Measurements from ENCODE around the gene CEP112. TPM values are rescaled to one million over a fixed set of nuclear protein-coding genes. Genes with fewer than 3 reads are reported as not detected.

CEP112 gene
- total RNA-seq, 4 donors from 2014 or later: 1.1 to 12.9 (median 9.1) TPM

- Histone ChIP-seq H3K27me3 (no peaks in the 10 kb centered on the region), H3K9me3 (no peaks in the 10 kb centered on the region), H3K4me3 (no peak overlapping the region), H3K27ac (no peak overlapping the region), H3K36me3 (no peaks in the 10 kb centered on the region), H3K4me1 (no peaks in the 10 kb centered on the region)
- TF ChIP-seq EP300 (IDR thresholded peaks at IDR 0.05; ENCODE audit: low read depth) (no peak), POLR2AphosphoS5 (IDR thresholded peaks at IDR 0.05) (no peak), POLR2A (IDR thresholded peaks at IDR 0.05) (no peak)
- TF ChIP-seq, protein P1, sequence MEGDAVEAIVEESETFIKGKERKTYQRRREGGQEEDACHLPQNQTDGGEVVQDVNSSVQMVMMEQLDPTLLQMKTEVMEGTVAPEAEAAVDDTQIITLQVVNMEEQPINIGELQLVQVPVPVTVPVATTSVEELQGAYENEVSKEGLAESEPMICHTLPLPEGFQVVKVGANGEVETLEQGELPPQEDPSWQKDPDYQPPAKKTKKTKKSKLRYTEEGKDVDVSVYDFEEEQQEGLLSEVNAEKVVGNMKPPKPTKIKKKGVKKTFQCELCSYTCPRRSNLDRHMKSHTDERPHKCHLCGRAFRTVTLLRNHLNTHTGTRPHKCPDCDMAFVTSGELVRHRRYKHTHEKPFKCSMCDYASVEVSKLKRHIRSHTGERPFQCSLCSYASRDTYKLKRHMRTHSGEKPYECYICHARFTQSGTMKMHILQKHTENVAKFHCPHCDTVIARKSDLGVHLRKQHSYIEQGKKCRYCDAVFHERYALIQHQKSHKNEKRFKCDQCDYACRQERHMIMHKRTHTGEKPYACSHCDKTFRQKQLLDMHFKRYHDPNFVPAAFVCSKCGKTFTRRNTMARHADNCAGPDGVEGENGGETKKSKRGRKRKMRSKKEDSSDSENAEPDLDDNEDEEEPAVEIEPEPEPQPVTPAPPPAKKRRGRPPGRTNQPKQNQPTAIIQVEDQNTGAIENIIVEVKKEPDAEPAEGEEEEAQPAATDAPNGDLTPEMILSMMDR (IDR thresholded peaks at IDR 0.05): no peak
- DNase-seq: no peak
- in situ Hi-C loops (cut with MboI; ENCODE audit: low pct_ligation_motif_present in 1 of 4, low pct_unique_long_range_greater_than_20kb in 1 of 4, low sequenced_read_pairs in 3 of 4): loop anchor here in 1 of 4 donors (25.0 kb wide), 1 partner anchor 111 kb away; no protein-coding TSS in a partner anchor
- intact Hi-C loops (cut with DNase I; ENCODE audit: low total_unique reads): no loop called here
- 93 to 100% methylated on average over 1 to 5 of the region's 5 CpGs for WGBS, 2 donors (ENCODE audit: low coverage in 1 of 2)
Observed at GRCh38 chr17:65926599-65926998, 265.3 kb downstream of the CEP112 start.

DNA sequence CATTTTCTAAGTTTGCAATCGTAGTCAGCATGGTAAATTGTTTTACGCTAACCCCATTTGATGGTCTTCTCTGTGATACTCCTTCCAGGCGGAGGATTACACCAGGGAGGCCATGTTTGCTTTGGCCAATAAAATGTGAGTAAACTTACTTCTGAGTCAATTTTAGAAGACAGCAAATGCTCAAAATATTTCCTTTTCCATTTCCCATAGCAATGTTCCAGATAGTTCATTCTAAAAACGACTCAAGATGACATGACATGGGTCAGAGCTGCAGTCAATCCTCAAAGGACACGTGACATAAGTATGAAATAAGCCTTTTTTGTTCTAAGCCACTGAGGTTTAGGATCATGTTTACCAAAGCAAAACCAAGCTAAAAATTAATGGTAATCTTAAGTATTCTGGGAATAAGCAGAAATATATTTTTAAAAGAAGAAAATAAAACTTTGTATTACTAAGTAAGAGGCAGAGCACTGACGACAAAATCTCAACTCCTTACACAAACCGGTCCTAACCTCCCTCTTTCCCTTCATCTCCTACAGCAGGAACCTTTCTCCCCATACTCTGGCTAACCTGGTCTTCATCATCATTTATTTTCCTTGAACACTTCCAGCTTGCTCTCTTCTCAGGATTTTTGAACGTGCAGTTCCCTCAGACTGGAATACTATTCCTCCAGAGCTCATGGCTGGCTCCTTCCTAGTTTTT lies 266.2 kb downstream of the CEP112 start:
- Histone ChIP-seq H3K36me3 (no peaks in the 10 kb centered on the region), H3K9me3 (no peaks in the 10 kb centered on the region), H3K27me3 (no peaks in the 10 kb centered on the region), H3K27ac (no peak overlapping the region), H3K4me1 (peaks cover 0 to 7% (median 0%) of the 10 kb centered on the region in 4 donors), H3K4me3 (no peak overlapping the region)
- no peak for TF ChIP-seq EP300 (IDR thresholded peaks at IDR 0.05; ENCODE audit: low read depth)
- TF ChIP-seq POLR2A (IDR thresholded peaks at IDR 0.05): no peak
- TF ChIP-seq, protein P1 (IDR thresholded peaks at IDR 0.05): no peak
- TF ChIP-seq POLR2AphosphoS5 (IDR thresholded peaks at IDR 0.05): no peak
- intact Hi-C loops (cut with DNase I; ENCODE audit: low total_unique reads): no loop called here
- no peak for DNase-seq
- in situ Hi-C loops (cut with MboI; ENCODE audit: low pct_ligation_motif_present in 1 of 4, low pct_unique_long_range_greater_than_20kb in 1 of 4, low sequenced_read_pairs in 3 of 4): loop anchor here in 1 of 4 donors (25.0 kb wide), 1 partner anchor 112 kb away; no protein-coding TSS in a partner anchor
- WGBS, 2 donors (ENCODE audit: low coverage in 1 of 2): 87 to 95% methylated on average over 6 to 8 of the region's 8 CpGs

DNA sequence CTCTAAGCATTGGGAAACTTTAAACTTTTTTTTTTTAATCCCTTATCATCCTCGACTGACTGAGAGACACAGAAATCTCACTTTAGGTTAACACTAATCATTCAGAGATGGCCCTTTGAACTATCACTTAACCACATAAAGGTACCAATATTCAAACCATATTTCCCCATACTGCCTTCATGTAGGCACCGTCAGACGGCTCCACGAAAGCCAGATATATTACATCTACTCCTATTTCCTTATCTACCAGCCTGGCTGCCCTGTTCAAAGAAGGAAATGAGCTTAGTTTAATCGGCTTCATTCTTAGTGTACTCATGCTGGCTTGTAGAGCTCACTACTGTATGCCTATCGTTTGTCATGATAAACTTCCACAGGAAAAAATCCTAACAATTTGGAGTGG lies 270.9 kb downstream of the CEP112 start:
- intact Hi-C loops (cut with DNase I; ENCODE audit: low total_unique reads): no loop called here
- Histone ChIP-seq H3K27ac (no peak overlapping the region), H3K27me3 (no peaks in the 10 kb centered on the region), H3K4me3 (no peak overlapping the region), H3K4me1 (peaks cover 0 to 8% (median 0%) of the 10 kb centered on the region in 4 donors), H3K36me3 (no peaks in the 10 kb centered on the region), H3K9me3 (no peaks in the 10 kb centered on the region)
- WGBS, 2 donors (ENCODE audit: low coverage in 1 of 2): 7 to 36% methylated on average over 5 to 6 of the region's 6 CpGs
- no peak for DNase-seq
- TF ChIP-seq, protein P1 (IDR thresholded peaks at IDR 0.05): no peak
- no peak for TF ChIP-seq POLR2A (IDR thresholded peaks at IDR 0.05)
- no peak for TF ChIP-seq EP300 (IDR thresholded peaks at IDR 0.05; ENCODE audit: low read depth)
- no peak for TF ChIP-seq POLR2AphosphoS5 (IDR thresholded peaks at IDR 0.05)
- in situ Hi-C loops (cut with MboI; ENCODE audit: low pct_ligation_motif_present in 1 of 4, low pct_unique_long_range_greater_than_20kb in 1 of 4, low sequenced_read_pairs in 3 of 4): no loop called here

GRCh38 chr17:65918916-65919315 lies 273.0 kb downstream of the CEP112 start:
- Histone ChIP-seq H3K36me3 (no peaks in the 10 kb centered on the region), H3K27me3 (no peaks in the 10 kb centered on the region), H3K4me3 (no peak overlapping the region), H3K27ac (no peak overlapping the region), H3K4me1 (peaks cover 0 to 8% (median 0%) of the 10 kb centered on the region in 4 donors), H3K9me3 (no peaks in the 10 kb centered on the region)
- in situ Hi-C loops (cut with MboI; ENCODE audit: low pct_ligation_motif_present in 1 of 4, low pct_unique_long_range_greater_than_20kb in 1 of 4, low sequenced_read_pairs in 3 of 4): no loop called here
- TF ChIP-seq EP300 (IDR thresholded peaks at IDR 0.05; ENCODE audit: low read depth) (no peak), POLR2AphosphoS5 (IDR thresholded peaks at IDR 0.05) (no peak), POLR2A (IDR thresholded peaks at IDR 0.05) (no peak)
- TF ChIP-seq, protein P1 (IDR thresholded peaks at IDR 0.05): no peak
- intact Hi-C loops (cut with DNase I; ENCODE audit: low total_unique reads): no loop called here
- WGBS, 2 donors (ENCODE audit: low coverage in 1 of 2): 69 to 72% methylated on average over 4 to 5 of the region's 5 CpGs
- DNase-seq: no peak
